GM15510 (cell line): ENCODE results near the gene RHOH.

Experiments used
- POLR2A ChIP-seq: IDR thresholded peaks from 3 replicates; pipeline ENCODE4 v1.6.1; 2011; ENCODE audit warnings: borderline replicate concordance; ENCODE audit not compliant: insufficient read length; ENCODE audit errors: extremely low read depth

The RHOH gene

GRCh38 chr4:40255393-40256281 is 58.8 kb downstream of the RHOH start:
- TF ChIP-seq POLR2A, result no peak

GRCh38 chr4:40256329-40256728 is 59.5 kb downstream of the RHOH start:
- TF ChIP-seq POLR2A, result no peak

GRCh38 chr4:40256817-40257216 is 60.0 kb downstream of the RHOH start:
- TF ChIP-seq POLR2A, result no peak

- TF ChIP-seq POLR2A, result no peak
These were observed 61.8 kb downstream of the RHOH start for GRCh38 chr4:40258627-40259026.

- no peak for TF ChIP-seq POLR2A
These were observed 64.6 kb downstream of the RHOH start for GRCh38 chr4:40261231-40262076.

GRCh38 chr4:40262077-40262528 is 65.3 kb downstream of the RHOH start:
- no peak for TF ChIP-seq POLR2A

GRCh38 chr4:40262861-40263260 is 66.0 kb downstream of the RHOH start:
- no peak for TF ChIP-seq POLR2A

- TF ChIP-seq POLR2A, result no peak
These were observed 67.7 kb downstream of the RHOH start for GRCh38 chr4:40264497-40264896.

- TF ChIP-seq POLR2A, result no peak
These were observed 68.4 kb downstream of the RHOH start for GRCh38 chr4:40264995-40265909.

GRCh38 chr4:40265910-40266274 is 69.1 kb downstream of the RHOH start:
- TF ChIP-seq POLR2A, result no peak

- TF ChIP-seq POLR2A, result no peak
These were observed 72.3 kb downstream of the RHOH start for GRCh38 chr4:40269133-40269532.

- TF ChIP-seq POLR2A, result no peak
These were observed 73.8 kb downstream of the RHOH start for GRCh38 chr4:40270609-40271008.

GRCh38 chr4:40275065-40275730 is 78.4 kb downstream of the RHOH start:
- no peak for TF ChIP-seq POLR2A

- TF ChIP-seq POLR2A, result no peak
These were observed 79.7 kb downstream of the RHOH start for GRCh38 chr4:40276546-40276945.
